Stimulated activated effector memory CD8-positive, alpha-beta T cell treated with anti-CD3 and anti-CD28 coated beads, Interleukin-12 subunit alpha, Interleukin-12 subunit beta, amount 100 ng/mL, for 72 hours (primary cell): ENCODE results near the gene AHI1.
A peak's percentile ranks its signal among the peaks of the same experiment; 100 is the strongest.

Source experiments
- ATAC-seq: fragments of 150-1000 bp; cut with Tn5 transposase; 2 replicates; pipeline ENCODE4 v1.10.0; 2021
- DNase-seq, 2 donors: peaks; one replicate each; pipeline ENCODE4 v3.0.0; 2021 to 2022; ENCODE audit warnings: low spot score in 2 of 2
- H3K27ac Mint-ChIP-seq: one replicate; pipeline ENCODE4 v1.8.0; 2022; ENCODE audit warnings: mild to moderate bottlenecking, mixed read lengths
- H3K36me3 Mint-ChIP-seq: one replicate; pipeline ENCODE4 v1.8.0; 2022; ENCODE audit warnings: mild to moderate bottlenecking, mixed read lengths
- H3K4me1 Mint-ChIP-seq: one replicate; pipeline ENCODE4 v1.8.0; 2022; ENCODE audit warnings: mixed read lengths
- H3K4me3 Mint-ChIP-seq: one replicate; pipeline ENCODE4 v1.8.0; 2022; ENCODE audit warnings: mild to moderate bottlenecking, mixed read lengths
- H3K9me3 Mint-ChIP-seq: one replicate; pipeline ENCODE4 v1.8.0; 2022; ENCODE audit warnings: mixed read lengths

Gene AHI1

DNA sequence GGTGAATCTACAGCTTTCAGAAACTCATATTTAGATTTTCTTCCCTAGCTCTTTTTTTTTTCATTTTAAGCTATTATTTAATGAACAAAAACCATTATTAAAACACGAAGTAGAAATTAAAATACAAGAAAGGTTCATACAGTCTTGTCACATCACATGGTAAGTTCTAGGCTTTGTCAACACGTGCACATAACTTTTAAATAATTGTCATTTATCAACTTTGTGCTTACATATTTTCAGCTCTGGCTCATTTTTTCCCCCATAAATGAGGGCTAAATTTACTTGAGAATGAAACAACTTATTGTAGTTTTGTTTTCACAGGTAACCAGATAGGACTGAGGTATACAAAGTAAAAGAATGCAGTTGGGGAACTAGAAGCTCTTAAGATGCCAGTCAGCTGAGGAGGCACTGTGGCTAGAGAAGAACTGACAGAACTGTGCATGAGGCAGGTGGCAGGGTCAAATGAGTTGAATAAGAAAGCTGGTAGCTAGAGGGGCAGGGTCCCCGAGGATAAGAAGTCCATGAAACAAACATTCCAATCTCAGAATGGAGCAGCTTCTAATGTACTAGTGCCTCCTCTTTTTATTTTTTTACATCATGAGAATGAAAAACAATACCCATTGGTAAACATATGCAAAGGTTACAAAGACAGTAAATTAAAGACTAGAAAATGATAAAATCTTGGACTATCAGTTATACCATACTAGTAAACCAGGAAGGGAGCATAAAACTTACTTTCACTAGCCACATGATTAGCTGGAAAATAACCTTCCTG lies 174.9 kb downstream of the AHI1 start:
- H3K9me3 Mint-ChIP-seq = no peaks in the 10 kb centered on the region
- peaks cover 15% of the 10 kb centered on the region for H3K4me1 Mint-ChIP-seq
- ATAC-seq (peak; percentile 51), DNase-seq (no peak)
- peaks cover 5% of the 10 kb centered on the region for H3K36me3 Mint-ChIP-seq
- no peak overlapping the region for H3K27ac Mint-ChIP-seq
- no peak overlapping the region for H3K4me3 Mint-ChIP-seq

GRCh38 chr6:135320721-135321621 lies 176.6 kb downstream of the AHI1 start:
- Mint-ChIP-seq H3K4me1 (peaks cover 15% of the 10 kb centered on the region), H3K4me3 (no peak overlapping the region), H3K9me3 (no peaks in the 10 kb centered on the region), H3K27ac (no peak overlapping the region), H3K36me3 (peaks cover 5% of the 10 kb centered on the region)
- ATAC-seq (no peak), DNase-seq (no peak)

GRCh38 chr6:135319819-135320218 lies 177.7 kb downstream of the AHI1 start:
- Mint-ChIP-seq H3K27ac (no peak overlapping the region), H3K4me3 (no peak overlapping the region), H3K9me3 (no peaks in the 10 kb centered on the region), H3K4me1 (peaks cover 15% of the 10 kb centered on the region), H3K36me3 (peaks cover 5% of the 10 kb centered on the region)
- DNase-seq (no peak), ATAC-seq (no peak)

- Mint-ChIP-seq H3K27ac (no peak overlapping the region), H3K4me1 (peaks cover 15% of the 10 kb centered on the region), H3K36me3 (peaks cover 5% of the 10 kb centered on the region), H3K4me3 (no peak overlapping the region), H3K9me3 (no peaks in the 10 kb centered on the region)
- ATAC-seq (no peak), DNase-seq (no peak)
These were observed 178.6 kb downstream of the AHI1 start for GRCh38 chr6:135318738-135319469.

DNA sequence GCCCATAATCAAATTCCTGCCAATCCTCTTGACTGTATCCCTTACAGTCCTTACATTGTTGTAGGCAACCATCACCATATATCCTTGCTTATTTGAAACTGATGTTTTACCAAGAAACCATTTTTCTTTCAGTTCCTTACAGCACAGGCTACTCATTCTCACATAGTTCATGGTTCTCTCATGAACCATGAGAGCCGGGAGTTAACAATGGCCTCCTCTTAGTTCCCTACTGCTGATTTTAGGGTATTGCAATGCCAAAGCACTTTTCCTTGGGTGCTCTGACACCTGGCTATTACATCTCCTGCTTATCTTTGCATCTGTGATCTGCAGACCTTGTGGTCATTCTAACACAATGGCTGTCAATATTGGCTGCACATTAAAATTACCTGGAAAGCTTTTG lies 183.0 kb downstream of the AHI1 start:
- Mint-ChIP-seq H3K4me3 (no peak overlapping the region), H3K4me1 (peaks cover 6% of the 10 kb centered on the region)

GRCh38 chr6:135311446-135312200 lies 185.9 kb downstream of the AHI1 start:
- no peak for DNase-seq
- Mint-ChIP-seq H3K36me3 (peaks cover 25% of the 10 kb centered on the region), H3K9me3 (no peaks in the 10 kb centered on the region), H3K4me1 (no peaks in the 10 kb centered on the region), H3K4me3 (no peak overlapping the region), H3K27ac (no peak overlapping the region)
- no peak for ATAC-seq

More for the DNA sequence above, 183.0 kb downstream of the AHI1 start:
- Mint-ChIP-seq H3K27ac (no peak overlapping the region), H3K36me3 (peaks cover 15% of the 10 kb centered on the region), H3K9me3 (no peaks in the 10 kb centered on the region)
- ATAC-seq = no peak
- DNase-seq = no peak

DNA sequence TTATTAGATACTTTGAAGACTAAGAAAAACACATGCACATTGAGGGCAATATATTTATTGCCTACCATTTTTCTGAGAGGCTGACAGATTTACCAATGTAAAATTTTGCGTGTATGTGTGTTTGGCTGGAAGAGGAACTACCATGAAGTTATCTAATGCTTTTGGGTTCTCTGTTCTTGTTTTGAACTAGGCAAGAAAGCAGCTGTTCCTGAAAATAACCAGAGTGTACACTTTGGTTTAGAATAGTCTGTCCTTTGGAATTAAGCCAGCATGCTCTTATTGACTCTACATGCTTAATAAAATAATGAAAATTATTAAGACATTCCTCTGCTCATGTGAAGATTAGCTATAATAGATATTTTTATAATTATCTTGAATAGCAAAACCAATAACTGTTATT lies 187.2 kb downstream of the AHI1 start:
- DNase-seq = no peak
- Mint-ChIP-seq H3K4me3 (no peak overlapping the region), H3K36me3 (peaks cover 25% of the 10 kb centered on the region), H3K9me3 (no peaks in the 10 kb centered on the region), H3K4me1 (peaks cover 4% of the 10 kb centered on the region), H3K27ac (no peak overlapping the region)
- no peak for ATAC-seq

- ATAC-seq (no peak), DNase-seq (no peak)
- Mint-ChIP-seq H3K9me3 (no peaks in the 10 kb centered on the region), H3K36me3 (peaks cover 19% of the 10 kb centered on the region), H3K27ac (no peak overlapping the region), H3K4me1 (peaks cover 4% of the 10 kb centered on the region), H3K4me3 (no peak overlapping the region)
These were observed 190.7 kb downstream of the AHI1 start for GRCh38 chr6:135306740-135307420.

- no peak for ATAC-seq
- H3K9me3 Mint-ChIP-seq = no peaks in the 10 kb centered on the region
- DNase-seq = no peak
- no peak overlapping the region for H3K27ac Mint-ChIP-seq
- H3K36me3 Mint-ChIP-seq = peaks cover 18% of the 10 kb centered on the region
- no peak overlapping the region for H3K4me3 Mint-ChIP-seq
- H3K4me1 Mint-ChIP-seq = peaks cover 4% of the 10 kb centered on the region
These were observed 191.4 kb downstream of the AHI1 start for GRCh38 chr6:135306166-135306565.

DNA sequence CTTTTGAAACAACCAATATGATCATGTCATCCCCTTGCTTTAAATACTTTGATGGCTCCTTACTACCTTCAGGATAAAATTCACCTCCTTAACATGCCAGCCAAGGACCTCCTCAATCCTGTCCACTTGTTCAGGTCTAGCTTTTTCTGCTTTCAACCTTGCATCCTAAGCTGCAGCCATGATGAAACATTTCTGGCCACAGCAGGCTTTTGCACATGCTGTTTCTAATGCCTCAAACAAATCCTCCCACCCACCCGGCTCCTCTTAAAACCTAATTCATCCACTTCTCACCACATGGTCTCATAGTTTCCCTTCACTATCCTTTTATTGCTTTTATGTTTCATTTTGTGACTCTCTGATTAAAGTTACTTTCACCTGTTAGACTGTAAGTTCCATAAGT lies 191.9 kb downstream of the AHI1 start:
- peaks cover 13% of the 10 kb centered on the region for H3K36me3 Mint-ChIP-seq
- no peak overlapping the region for H3K4me3 Mint-ChIP-seq

GRCh38 chr6:135304883-135305282 lies 192.7 kb downstream of the AHI1 start:
- Mint-ChIP-seq H3K4me1 (peaks cover 4% of the 10 kb centered on the region), H3K36me3 (peaks cover 12% of the 10 kb centered on the region), H3K9me3 (no peaks in the 10 kb centered on the region), H3K4me3 (no peak overlapping the region), H3K27ac (no peak overlapping the region)
- ATAC-seq = no peak
- no peak for DNase-seq

More for the DNA sequence above, 191.9 kb downstream of the AHI1 start:
- DNase-seq = no peak
- Mint-ChIP-seq H3K9me3 (no peaks in the 10 kb centered on the region), H3K4me1 (peaks cover 4% of the 10 kb centered on the region), H3K27ac (no peak overlapping the region)
- ATAC-seq = no peak

GRCh38 chr6:135301304-135301703 lies 196.2 kb downstream of the AHI1 start:
- ATAC-seq (no peak), DNase-seq (no peak)
- H3K4me3 Mint-ChIP-seq = no peak overlapping the region
- no peak overlapping the region for H3K27ac Mint-ChIP-seq
- no peaks in the 10 kb centered on the region for H3K9me3 Mint-ChIP-seq
- H3K36me3 Mint-ChIP-seq = no peaks in the 10 kb centered on the region
- H3K4me1 Mint-ChIP-seq = peaks cover 26% of the 10 kb centered on the region

DNA sequence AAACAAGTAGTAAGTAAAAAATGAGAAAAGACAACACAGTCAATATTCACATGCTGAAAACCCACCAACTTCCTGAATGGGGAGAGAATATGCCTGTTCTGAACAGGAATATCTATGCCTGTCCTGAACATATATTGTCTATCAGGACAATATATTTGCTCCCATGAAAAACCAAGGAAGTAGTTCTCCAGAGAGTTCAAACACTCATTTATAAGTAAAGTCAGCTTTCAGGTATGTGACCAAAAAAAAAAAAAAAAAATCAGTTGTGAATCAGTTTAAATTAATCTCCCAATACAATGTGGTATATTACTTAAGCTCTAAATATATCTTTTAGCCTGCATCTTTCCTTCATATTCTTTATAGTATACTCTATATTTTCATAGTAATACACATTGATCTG lies 197.0 kb downstream of the AHI1 start:
- no peak overlapping the region for H3K4me3 Mint-ChIP-seq
- ATAC-seq (no peak), DNase-seq (no peak)
- H3K36me3 Mint-ChIP-seq = no peaks in the 10 kb centered on the region
- H3K4me1 Mint-ChIP-seq = peaks cover 24% of the 10 kb centered on the region
- H3K27ac Mint-ChIP-seq = no peak overlapping the region
- H3K9me3 Mint-ChIP-seq = peaks cover under 1% of the 10 kb centered on the region

DNA sequence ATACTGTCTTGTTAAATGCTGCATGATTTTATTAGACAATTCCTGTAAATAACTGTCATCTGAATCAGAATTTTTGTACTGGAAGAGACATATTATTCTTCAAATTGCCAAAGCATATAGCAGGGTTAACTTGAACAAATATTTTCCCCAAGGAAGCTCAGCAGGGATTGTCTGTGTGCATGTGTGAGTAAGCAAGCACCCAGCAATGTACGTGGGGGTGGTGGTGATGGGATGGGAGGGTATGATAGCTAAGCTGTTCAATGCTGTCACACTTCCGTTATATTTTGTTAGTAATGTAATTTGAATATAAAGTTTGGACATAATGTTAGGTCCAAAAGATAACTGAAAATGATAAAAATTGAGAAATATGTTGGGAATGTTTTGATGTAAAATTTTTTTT lies 198.3 kb downstream of the AHI1 start:
- Mint-ChIP-seq H3K36me3 (no peaks in the 10 kb centered on the region), H3K27ac (no peak overlapping the region), H3K4me3 (no peak overlapping the region), H3K9me3 (peaks cover 3% of the 10 kb centered on the region), H3K4me1 (peaks cover 24% of the 10 kb centered on the region)
- DNase-seq = no peak
- no peak for ATAC-seq
